22Rv1 (cell line): Measurements from ENCODE around the gene KIF22.

Source experiments
- ZFX ChIP-seq: fragments of 450-650 bp; IDR thresholded peaks from 2 replicates; pipeline ENCODE4 v1.6.1; 2017; ENCODE audit warnings: antibody characterized with exemption, borderline replicate concordance
- TF ChIP-seq, protein P1 (sequence below): fragments of 450-650 bp; IDR thresholded peaks from 2 replicates; pipeline ENCODE4 v1.5.1; 2017; ENCODE audit warnings: mild to moderate bottlenecking

DNA sequence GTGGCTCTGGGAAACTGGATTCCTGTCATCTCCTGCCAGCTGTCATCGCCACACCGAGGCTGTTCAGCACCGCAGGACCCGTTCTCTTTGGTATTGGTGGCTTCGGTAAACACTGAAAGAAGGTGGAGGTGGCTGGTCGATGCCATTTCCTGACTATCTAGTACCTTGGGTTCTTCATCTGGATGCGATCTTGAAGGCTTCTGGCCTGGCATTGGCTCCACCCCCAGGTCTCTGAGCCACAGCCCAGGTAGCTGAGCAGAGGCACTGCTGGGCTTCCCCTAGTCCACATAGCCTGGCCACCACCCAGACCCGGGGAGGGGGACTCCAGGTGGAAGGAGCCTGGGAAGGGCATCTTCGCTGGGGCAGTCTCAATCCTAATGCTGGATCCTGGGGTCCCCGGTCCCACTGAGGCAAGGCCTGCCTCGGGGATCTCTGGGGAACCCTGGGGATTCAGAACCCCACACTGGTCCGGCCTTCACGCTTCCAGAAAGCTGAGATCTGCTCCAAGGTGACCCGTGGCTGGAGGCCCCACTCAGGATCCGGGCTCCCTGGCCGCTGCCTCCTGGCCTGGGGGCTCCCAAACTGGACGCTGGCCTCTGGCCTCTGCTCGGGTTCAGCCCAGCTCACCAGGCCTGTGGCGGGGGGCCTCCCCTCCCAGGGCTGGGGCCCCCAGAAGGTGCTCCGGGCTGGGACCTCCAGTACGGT is 46.6 kb upstream of the KIF22 start:
- TF ChIP-seq, protein P1, sequence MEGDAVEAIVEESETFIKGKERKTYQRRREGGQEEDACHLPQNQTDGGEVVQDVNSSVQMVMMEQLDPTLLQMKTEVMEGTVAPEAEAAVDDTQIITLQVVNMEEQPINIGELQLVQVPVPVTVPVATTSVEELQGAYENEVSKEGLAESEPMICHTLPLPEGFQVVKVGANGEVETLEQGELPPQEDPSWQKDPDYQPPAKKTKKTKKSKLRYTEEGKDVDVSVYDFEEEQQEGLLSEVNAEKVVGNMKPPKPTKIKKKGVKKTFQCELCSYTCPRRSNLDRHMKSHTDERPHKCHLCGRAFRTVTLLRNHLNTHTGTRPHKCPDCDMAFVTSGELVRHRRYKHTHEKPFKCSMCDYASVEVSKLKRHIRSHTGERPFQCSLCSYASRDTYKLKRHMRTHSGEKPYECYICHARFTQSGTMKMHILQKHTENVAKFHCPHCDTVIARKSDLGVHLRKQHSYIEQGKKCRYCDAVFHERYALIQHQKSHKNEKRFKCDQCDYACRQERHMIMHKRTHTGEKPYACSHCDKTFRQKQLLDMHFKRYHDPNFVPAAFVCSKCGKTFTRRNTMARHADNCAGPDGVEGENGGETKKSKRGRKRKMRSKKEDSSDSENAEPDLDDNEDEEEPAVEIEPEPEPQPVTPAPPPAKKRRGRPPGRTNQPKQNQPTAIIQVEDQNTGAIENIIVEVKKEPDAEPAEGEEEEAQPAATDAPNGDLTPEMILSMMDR, result no peak
- no peak for TF ChIP-seq ZFX
